OCI-LY3 (cell line): ENCODE measurements around the gene VWC2L.

ENCODE experiments used
- H2AFZ ChIP-seq: fragments of 200-600, 300-600 bp; shearing (Covaris generic); 2 replicates; pipeline ENCODE4 v1.6.0; 2014; ENCODE audit warnings: antibody characterized with exemption, low read depth, low read length
- H3K27ac ChIP-seq: fragments of 200-600, 300-600 bp; sonication (generic); 2 replicates; pipeline ENCODE4 v1.5.1; 2014; ENCODE audit warnings: mild to moderate bottlenecking, low read length, moderate library complexity, mixed read lengths
- H3K27me3 ChIP-seq: fragments of 200-600, 300-600 bp; sonication (generic); 2 replicates; pipeline ENCODE4 v1.6.1; 2014; ENCODE audit warnings: low read depth, low read length, mixed read lengths
- H3K36me3 ChIP-seq: fragments of 200-600, 300-600 bp; sonication (generic); replicated peaks from 2 replicates; pipeline ENCODE3; 2014; ENCODE audit warnings: low read depth, low read length, mixed read lengths
- H3K4me1 ChIP-seq: fragments of 300-600, 200-600 bp; sonication (generic); 2 replicates; pipeline ENCODE4 v1.6.1; 2014; ENCODE audit warnings: low read length, mixed read lengths
- H3K4me2 ChIP-seq: fragments of 200-600, 300-600 bp; sonication (generic); 2 replicates; pipeline ENCODE4 v1.6.1; 2014; ENCODE audit warnings: low read length, mixed read lengths
- H3K4me3 ChIP-seq: fragments of 300-600, 200-600 bp; sonication (generic); 2 replicates; pipeline ENCODE4 v1.5.1; 2014; ENCODE audit warnings: antibody characterized with exemption, mild to moderate bottlenecking, low read length, moderate library complexity
- H3K79me2 ChIP-seq: fragments of 300-600, 200-600 bp; shearing (Covaris generic); 2 replicates; pipeline ENCODE4 v1.6.1; 2014; ENCODE audit warnings: mild to moderate bottlenecking, low read length, mixed read lengths
- H3K9ac ChIP-seq: fragments of 300-600, 200-600 bp; shearing (Covaris generic); 2 replicates; pipeline ENCODE4 v1.6.0; 2014; ENCODE audit warnings: mild to moderate bottlenecking, low read length, moderate library complexity
- H3K9me3 ChIP-seq: fragments of 200-600, 300-600 bp; shearing (Covaris generic); 2 replicates; pipeline ENCODE4 v1.6.1; 2014; ENCODE audit warnings: low read length, mixed read lengths; ENCODE audit not compliant: insufficient read depth
- H4K20me1 ChIP-seq: fragments of 200-600, 300-600 bp; sonication (generic); 2 replicates; pipeline ENCODE4 v1.6.1; 2016; ENCODE audit warnings: low read length, mixed read lengths; ENCODE audit not compliant: insufficient read depth
- CTCF ChIP-seq: fragments of 200-600, 300-600 bp; sonication (generic); IDR thresholded peaks from 2 replicates; pipeline ENCODE4 v1.5.1; 2014; ENCODE audit warnings: antibody characterized with exemption, low read length, low read depth
- EZH2phosphoT487 ChIP-seq: fragments of 200-600 bp; shearing (Covaris generic); IDR thresholded peaks from 2 replicates; pipeline ENCODE4 v1.6.1; 2018; ENCODE audit warnings: antibody characterized with exemption, mixed run types, low read depth

VWC2L gene

GRCh38 chr2:214451516-214452275, 40.8 kb downstream of the VWC2L start:
- no peak overlapping the region for H3K27ac ChIP-seq
- TF ChIP-seq CTCF (no peak), EZH2phosphoT487 (no peak)
- no peak overlapping the region for H2AFZ ChIP-seq
- no peaks in the 10 kb centered on the region for H3K9me3 ChIP-seq
- H3K27me3 ChIP-seq: no peaks in the 10 kb centered on the region
- H3K4me2 ChIP-seq: no peak overlapping the region
- H3K4me1 ChIP-seq: peaks cover 7% of the 10 kb centered on the region
- no peak overlapping the region for H3K4me3 ChIP-seq
- H4K20me1 ChIP-seq: no peaks in the 10 kb centered on the region
- no peaks in the 10 kb centered on the region for H3K79me2 ChIP-seq
- H3K36me3 ChIP-seq: no peaks in the 10 kb centered on the region
- no peak overlapping the region for H3K9ac ChIP-seq

GRCh38 chr2:214465363-214466146, 54.7 kb downstream of the VWC2L start:
- Histone ChIP-seq H3K4me3 (no peak overlapping the region), H3K36me3 (no peaks in the 10 kb centered on the region), H3K4me2 (no peak overlapping the region), H3K9ac (no peak overlapping the region), H3K27ac (no peak overlapping the region), H3K27me3 (no peaks in the 10 kb centered on the region), H3K79me2 (no peaks in the 10 kb centered on the region), H2AFZ (no peak overlapping the region), H3K9me3 (no peaks in the 10 kb centered on the region), H3K4me1 (no peaks in the 10 kb centered on the region), H4K20me1 (no peaks in the 10 kb centered on the region)
- TF ChIP-seq CTCF (no peak), EZH2phosphoT487 (no peak)

- no peak overlapping the region for H3K27ac ChIP-seq
- H3K4me3 ChIP-seq: no peak overlapping the region
- H3K27me3 ChIP-seq: no peaks in the 10 kb centered on the region
- TF ChIP-seq EZH2phosphoT487 (no peak), CTCF (no peak)
- H2AFZ ChIP-seq: no peak overlapping the region
- H3K9me3 ChIP-seq: no peaks in the 10 kb centered on the region
- no peak overlapping the region for H3K4me2 ChIP-seq
- no peaks in the 10 kb centered on the region for H4K20me1 ChIP-seq
- no peaks in the 10 kb centered on the region for H3K4me1 ChIP-seq
- H3K9ac ChIP-seq: no peak overlapping the region
- H3K79me2 ChIP-seq: no peaks in the 10 kb centered on the region
- H3K36me3 ChIP-seq: no peaks in the 10 kb centered on the region
Measured at GRCh38 chr2:214469728-214470127, 58.9 kb downstream of the VWC2L start.

GRCh38 chr2:214471382-214471781, 60.5 kb downstream of the VWC2L start:
- Histone ChIP-seq H2AFZ (no peak overlapping the region), H3K9me3 (no peaks in the 10 kb centered on the region), H4K20me1 (no peaks in the 10 kb centered on the region), H3K27ac (no peak overlapping the region), H3K9ac (no peak overlapping the region), H3K36me3 (no peaks in the 10 kb centered on the region), H3K4me3 (no peak overlapping the region), H3K79me2 (no peaks in the 10 kb centered on the region), H3K27me3 (no peaks in the 10 kb centered on the region), H3K4me1 (no peaks in the 10 kb centered on the region), H3K4me2 (no peak overlapping the region)
- no peak for TF ChIP-seq CTCF
